ENCODE results near the gene ZNF462.

DNA sequence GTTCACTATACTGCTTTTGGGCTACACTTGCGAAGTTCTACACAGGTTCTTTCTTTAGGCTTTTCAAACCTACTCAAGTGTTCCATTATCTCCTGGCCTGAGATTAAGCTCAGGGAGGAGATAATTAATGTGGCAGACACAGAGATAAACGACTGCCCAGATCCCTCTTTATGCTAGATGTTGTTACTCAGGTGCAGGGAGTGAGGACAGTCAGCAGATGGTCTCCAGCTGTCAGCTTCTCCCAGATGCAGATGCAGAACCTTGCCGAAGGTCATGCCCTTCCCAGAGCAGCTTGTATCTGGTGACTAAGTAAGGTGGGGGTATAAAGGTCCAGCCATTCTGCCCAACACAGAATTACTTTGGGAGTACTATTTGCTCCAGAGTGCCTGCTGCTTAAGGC is 166.2 kb downstream of the ZNF462 start:
- TF ChIP-seq POLR2A (IDR thresholded peaks at IDR 0.05; ENCODE audit: extremely low read depth, insufficient read length): no peak
- TF ChIP-seq, protein P1, sequence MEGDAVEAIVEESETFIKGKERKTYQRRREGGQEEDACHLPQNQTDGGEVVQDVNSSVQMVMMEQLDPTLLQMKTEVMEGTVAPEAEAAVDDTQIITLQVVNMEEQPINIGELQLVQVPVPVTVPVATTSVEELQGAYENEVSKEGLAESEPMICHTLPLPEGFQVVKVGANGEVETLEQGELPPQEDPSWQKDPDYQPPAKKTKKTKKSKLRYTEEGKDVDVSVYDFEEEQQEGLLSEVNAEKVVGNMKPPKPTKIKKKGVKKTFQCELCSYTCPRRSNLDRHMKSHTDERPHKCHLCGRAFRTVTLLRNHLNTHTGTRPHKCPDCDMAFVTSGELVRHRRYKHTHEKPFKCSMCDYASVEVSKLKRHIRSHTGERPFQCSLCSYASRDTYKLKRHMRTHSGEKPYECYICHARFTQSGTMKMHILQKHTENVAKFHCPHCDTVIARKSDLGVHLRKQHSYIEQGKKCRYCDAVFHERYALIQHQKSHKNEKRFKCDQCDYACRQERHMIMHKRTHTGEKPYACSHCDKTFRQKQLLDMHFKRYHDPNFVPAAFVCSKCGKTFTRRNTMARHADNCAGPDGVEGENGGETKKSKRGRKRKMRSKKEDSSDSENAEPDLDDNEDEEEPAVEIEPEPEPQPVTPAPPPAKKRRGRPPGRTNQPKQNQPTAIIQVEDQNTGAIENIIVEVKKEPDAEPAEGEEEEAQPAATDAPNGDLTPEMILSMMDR (IDR thresholded peaks at IDR 0.05; ENCODE audit: low read depth, low read length): no peak

All from NB4 (cell line).